ENCODE results near the gene ADGRF4. TPM values are rescaled to one million over a fixed set of nuclear protein-coding genes. Genes with fewer than 3 reads are reported as not detected.

The ADGRF4 gene
- total RNA-seq, 2 experiments from 2014 or later = not detected

GRCh38 chr6:47718571-47718970 is 20.2 kb downstream of the ADGRF4 start:
- no peak for ATAC-seq
- Mint-ChIP-seq H3K4me3 (no peak overlapping the region), H3K36me3 (ENCODE audit: low read depth) (no peaks in the 10 kb centered on the region), H3K4me1 (ENCODE audit: low read depth) (peaks cover 28% of the 10 kb centered on the region), H3K27ac (no peak overlapping the region), H3K9me3 (no peaks in the 10 kb centered on the region), H3K27me3 (no peaks in the 10 kb centered on the region)
- TF ChIP-seq, protein P1, sequence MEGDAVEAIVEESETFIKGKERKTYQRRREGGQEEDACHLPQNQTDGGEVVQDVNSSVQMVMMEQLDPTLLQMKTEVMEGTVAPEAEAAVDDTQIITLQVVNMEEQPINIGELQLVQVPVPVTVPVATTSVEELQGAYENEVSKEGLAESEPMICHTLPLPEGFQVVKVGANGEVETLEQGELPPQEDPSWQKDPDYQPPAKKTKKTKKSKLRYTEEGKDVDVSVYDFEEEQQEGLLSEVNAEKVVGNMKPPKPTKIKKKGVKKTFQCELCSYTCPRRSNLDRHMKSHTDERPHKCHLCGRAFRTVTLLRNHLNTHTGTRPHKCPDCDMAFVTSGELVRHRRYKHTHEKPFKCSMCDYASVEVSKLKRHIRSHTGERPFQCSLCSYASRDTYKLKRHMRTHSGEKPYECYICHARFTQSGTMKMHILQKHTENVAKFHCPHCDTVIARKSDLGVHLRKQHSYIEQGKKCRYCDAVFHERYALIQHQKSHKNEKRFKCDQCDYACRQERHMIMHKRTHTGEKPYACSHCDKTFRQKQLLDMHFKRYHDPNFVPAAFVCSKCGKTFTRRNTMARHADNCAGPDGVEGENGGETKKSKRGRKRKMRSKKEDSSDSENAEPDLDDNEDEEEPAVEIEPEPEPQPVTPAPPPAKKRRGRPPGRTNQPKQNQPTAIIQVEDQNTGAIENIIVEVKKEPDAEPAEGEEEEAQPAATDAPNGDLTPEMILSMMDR (IDR thresholded peaks at IDR 0.05) = no peak
- POLR2A ChIA-PET = no interaction called here
- DNase-seq = no peak
- intact Hi-C loops (cut with micrococcal nuclease) = no loop called here
- CTCF ChIA-PET = no interaction called here

- CTCF ChIA-PET = interaction anchor here (1.0 kb wide), 2 partner anchors 27 to 90 kb away, joined by 3 to 5 read pairs; no protein-coding TSS in a partner anchor
- no peak overlapping the region for H3K27ac Mint-ChIP-seq
- POLR2A ChIA-PET = interaction anchor here (0.6 to 0.8 kb wide), 2 partner anchors 26 to 39 kb away, joined by 3 to 4 read pairs; no protein-coding TSS in a partner anchor
These were observed 22.8 kb downstream of the ADGRF4 start for GRCh38 chr6:47721189-47721588.

GRCh38 chr6:47722194-47722593 is 23.8 kb downstream of the ADGRF4 start:
- H3K36me3 Mint-ChIP-seq (ENCODE audit: low read depth) = no peaks in the 10 kb centered on the region

More at GRCh38 chr6:47721189-47721588, 22.8 kb downstream of the ADGRF4 start:
- Mint-ChIP-seq H3K27me3 (no peaks in the 10 kb centered on the region), H3K4me1 (ENCODE audit: low read depth) (peaks cover 13% of the 10 kb centered on the region), H3K4me3 (no peak overlapping the region), H3K36me3 (ENCODE audit: low read depth) (no peaks in the 10 kb centered on the region), H3K9me3 (no peaks in the 10 kb centered on the region)
- intact Hi-C loops (cut with micrococcal nuclease) = no loop called here
- ATAC-seq = no peak
- TF ChIP-seq, protein P1 (IDR thresholded peaks at IDR 0.05) = no peak
- no peak for DNase-seq

DNA sequence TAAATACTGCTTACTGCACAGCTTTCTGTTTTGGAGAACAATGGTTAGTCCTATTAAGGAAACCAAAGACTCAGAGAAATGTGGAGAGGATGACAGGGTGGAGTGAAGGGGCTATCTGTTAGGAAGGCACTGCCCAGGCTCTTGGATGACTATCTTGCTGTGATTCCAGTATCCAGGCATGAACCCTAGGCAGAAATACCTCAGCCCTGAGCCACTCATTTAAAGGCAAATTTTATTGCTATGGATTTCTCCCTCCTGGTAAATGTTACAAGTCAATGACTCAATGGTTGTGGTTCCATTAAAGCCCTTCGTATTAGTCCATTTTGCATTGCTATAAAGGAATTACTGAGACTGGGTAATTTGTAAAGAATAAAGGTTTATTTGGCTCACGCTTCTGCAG is 25.9 kb downstream of the ADGRF4 start:
- H3K4me1 Mint-ChIP-seq (ENCODE audit: low read depth) = peaks cover 11% of the 10 kb centered on the region
- intact Hi-C loops (cut with micrococcal nuclease) = no loop called here
- TF ChIP-seq, protein P1 (IDR thresholded peaks at IDR 0.05) = no peak

More at GRCh38 chr6:47722194-47722593, 23.8 kb downstream of the ADGRF4 start:
- intact Hi-C loops (cut with micrococcal nuclease) = no loop called here
- DNase-seq = no peak
- no peak overlapping the region for H3K27ac Mint-ChIP-seq
- no peak overlapping the region for H3K4me3 Mint-ChIP-seq
- TF ChIP-seq, protein P1 (IDR thresholded peaks at IDR 0.05) = no peak
- POLR2A ChIA-PET = no interaction called here
- no peaks in the 10 kb centered on the region for H3K9me3 Mint-ChIP-seq
- CTCF ChIA-PET = interaction anchor here (3.9 kb wide), 1 partner anchor 12 kb away, joined by 13 read pairs; no protein-coding TSS in a partner anchor
- H3K4me1 Mint-ChIP-seq (ENCODE audit: low read depth) = peaks cover 5% of the 10 kb centered on the region
- ATAC-seq = no peak
- no peaks in the 10 kb centered on the region for H3K27me3 Mint-ChIP-seq

DNA sequence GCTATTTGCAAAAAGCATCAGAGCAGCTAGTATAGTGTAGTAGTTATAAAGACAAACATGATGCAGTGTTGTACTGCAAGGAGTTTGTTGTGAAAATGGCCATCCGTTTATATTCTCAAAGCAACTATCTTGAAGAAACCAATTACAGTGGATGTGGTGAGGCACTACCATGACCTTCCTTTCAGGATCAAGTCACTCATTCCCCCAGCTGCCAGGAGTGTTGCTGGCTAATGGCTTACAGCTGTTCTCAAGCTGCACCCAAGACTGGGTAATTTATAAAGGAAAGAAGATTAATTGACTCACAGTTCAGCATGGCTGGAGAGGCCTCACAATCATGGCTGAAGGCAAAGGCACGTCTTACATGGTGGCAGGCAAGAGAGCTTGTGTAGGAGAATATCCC is 29.0 kb downstream of the ADGRF4 start:
- H3K4me1 Mint-ChIP-seq (ENCODE audit: low read depth) = peaks cover 12% of the 10 kb centered on the region
- H3K27me3 Mint-ChIP-seq = no peaks in the 10 kb centered on the region
- intact Hi-C loops (cut with micrococcal nuclease) = no loop called here
- TF ChIP-seq, protein P1 (IDR thresholded peaks at IDR 0.05) = no peak
- no peaks in the 10 kb centered on the region for H3K36me3 Mint-ChIP-seq (ENCODE audit: low read depth)
- H3K9me3 Mint-ChIP-seq = no peaks in the 10 kb centered on the region
- no peak overlapping the region for H3K4me3 Mint-ChIP-seq
- no peak overlapping the region for H3K27ac Mint-ChIP-seq
- ATAC-seq (no peak), DNase-seq (no peak)
- CTCF ChIA-PET = interaction anchor here (1.7 to 2.7 kb wide), 3 partner anchors 17 to 96 kb away, joined by 3 to 11 read pairs (median 9); no protein-coding TSS in a partner anchor
- POLR2A ChIA-PET = interaction anchor here (0.8 kb wide), 1 partner anchor 320 kb away, joined by 3 read pairs; no protein-coding TSS in a partner anchor

More for the DNA sequence above, 25.9 kb downstream of the ADGRF4 start:
- Mint-ChIP-seq H3K36me3 (ENCODE audit: low read depth) (no peaks in the 10 kb centered on the region), H3K27me3 (no peaks in the 10 kb centered on the region), H3K4me3 (no peak overlapping the region), H3K27ac (no peak overlapping the region), H3K9me3 (no peaks in the 10 kb centered on the region)
- no peak for DNase-seq
- ChIA-PET CTCF (interaction anchor here (1.5 to 3.9 kb wide), 2 partner anchors 10 to 90 kb away, joined by 3 to 13 read pairs; no protein-coding TSS in a partner anchor), POLR2A (no interaction called here)
- no peak for ATAC-seq

Data from activated CD8-positive, alpha-beta T cell treated with anti-CD3 and anti-CD28 coated beads for 36 hours (primary cell).